ENCODE results near the gene VSIG10.

- TF ChIP-seq CTCF (conservative IDR thresholded peaks at IDR 0.05; ENCODE audit: low read length) (no peak), EZH2phosphoT487 (IDR thresholded peaks at IDR 0.05; ENCODE audit: borderline replicate concordance, low read depth, low read length) (no peak)
These were observed 4.7 kb downstream of the VSIG10 start for GRCh38 chr12:118098911-118099671.
